Measurements from ENCODE around the gene NACC2. TPM values are rescaled to one million over a fixed set of nuclear protein-coding genes. Genes with fewer than 3 reads are reported as not detected.

The NACC2 gene
- total and polyA plus RNA-seq, 2 donors from 2014 or later = 7.1 to 30.9 TPM

DNA sequence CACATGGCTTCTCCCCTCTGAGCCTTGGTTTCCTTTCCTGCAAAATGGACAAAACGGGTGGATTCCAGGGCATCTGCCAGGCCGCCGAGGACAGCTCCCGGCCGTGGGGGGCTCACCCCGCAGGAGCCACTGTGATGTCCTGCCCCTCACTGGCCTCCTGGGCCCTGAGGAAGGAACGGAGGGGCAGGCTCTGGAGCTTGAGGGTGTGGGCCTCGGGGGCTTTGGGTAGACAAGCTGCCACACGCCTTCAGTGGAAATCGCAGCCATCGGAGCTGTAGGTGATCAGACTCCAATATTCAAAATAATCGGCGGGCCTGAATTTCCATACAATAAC, 101.7 kb downstream of the NACC2 start:
- FAIRE-seq (no peak), DNase-seq (no peak)
- Histone ChIP-seq H3K9me3 (ENCODE audit: control insufficient read depth in 2 of 3, insufficient read depth in 1 of 3, low read length in 3 of 3) (no peaks in the 10 kb centered on the region), H3K27ac (ENCODE audit: low read depth in 2 of 2, low read length in 2 of 2) (peak overlapping the region; percentile 92 to 95), H3K4me3 (ENCODE audit: low read length in 3 of 3) (no peak overlapping the region), H3K9ac (ENCODE audit: low read length in 3 of 3) (peak overlapping the region in 1 of 3 donors; percentile 61), H3K27me3 (ENCODE audit: control insufficient read depth, insufficient read depth, low read length) (no peaks in the 10 kb centered on the region), H3K4me1 (ENCODE audit: control insufficient read depth in 2 of 3, insufficient read depth in 2 of 3, low read depth in 1 of 3, low read length in 3 of 3) (peaks cover 0 to 29% (median 0%) of the 10 kb centered on the region in 3 donors), H3K36me3 (ENCODE audit: control insufficient read depth in 2 of 3, insufficient read depth in 3 of 3, low read length in 3 of 3) (no peaks in the 10 kb centered on the region)
- intact Hi-C loops (cut with DNase I) = no loop called here
- TF ChIP-seq, protein P1, sequence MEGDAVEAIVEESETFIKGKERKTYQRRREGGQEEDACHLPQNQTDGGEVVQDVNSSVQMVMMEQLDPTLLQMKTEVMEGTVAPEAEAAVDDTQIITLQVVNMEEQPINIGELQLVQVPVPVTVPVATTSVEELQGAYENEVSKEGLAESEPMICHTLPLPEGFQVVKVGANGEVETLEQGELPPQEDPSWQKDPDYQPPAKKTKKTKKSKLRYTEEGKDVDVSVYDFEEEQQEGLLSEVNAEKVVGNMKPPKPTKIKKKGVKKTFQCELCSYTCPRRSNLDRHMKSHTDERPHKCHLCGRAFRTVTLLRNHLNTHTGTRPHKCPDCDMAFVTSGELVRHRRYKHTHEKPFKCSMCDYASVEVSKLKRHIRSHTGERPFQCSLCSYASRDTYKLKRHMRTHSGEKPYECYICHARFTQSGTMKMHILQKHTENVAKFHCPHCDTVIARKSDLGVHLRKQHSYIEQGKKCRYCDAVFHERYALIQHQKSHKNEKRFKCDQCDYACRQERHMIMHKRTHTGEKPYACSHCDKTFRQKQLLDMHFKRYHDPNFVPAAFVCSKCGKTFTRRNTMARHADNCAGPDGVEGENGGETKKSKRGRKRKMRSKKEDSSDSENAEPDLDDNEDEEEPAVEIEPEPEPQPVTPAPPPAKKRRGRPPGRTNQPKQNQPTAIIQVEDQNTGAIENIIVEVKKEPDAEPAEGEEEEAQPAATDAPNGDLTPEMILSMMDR (IDR thresholded peaks at IDR 0.05; ENCODE audit: borderline replicate concordance, extremely low read depth, insufficient read depth) = no peak

DNA sequence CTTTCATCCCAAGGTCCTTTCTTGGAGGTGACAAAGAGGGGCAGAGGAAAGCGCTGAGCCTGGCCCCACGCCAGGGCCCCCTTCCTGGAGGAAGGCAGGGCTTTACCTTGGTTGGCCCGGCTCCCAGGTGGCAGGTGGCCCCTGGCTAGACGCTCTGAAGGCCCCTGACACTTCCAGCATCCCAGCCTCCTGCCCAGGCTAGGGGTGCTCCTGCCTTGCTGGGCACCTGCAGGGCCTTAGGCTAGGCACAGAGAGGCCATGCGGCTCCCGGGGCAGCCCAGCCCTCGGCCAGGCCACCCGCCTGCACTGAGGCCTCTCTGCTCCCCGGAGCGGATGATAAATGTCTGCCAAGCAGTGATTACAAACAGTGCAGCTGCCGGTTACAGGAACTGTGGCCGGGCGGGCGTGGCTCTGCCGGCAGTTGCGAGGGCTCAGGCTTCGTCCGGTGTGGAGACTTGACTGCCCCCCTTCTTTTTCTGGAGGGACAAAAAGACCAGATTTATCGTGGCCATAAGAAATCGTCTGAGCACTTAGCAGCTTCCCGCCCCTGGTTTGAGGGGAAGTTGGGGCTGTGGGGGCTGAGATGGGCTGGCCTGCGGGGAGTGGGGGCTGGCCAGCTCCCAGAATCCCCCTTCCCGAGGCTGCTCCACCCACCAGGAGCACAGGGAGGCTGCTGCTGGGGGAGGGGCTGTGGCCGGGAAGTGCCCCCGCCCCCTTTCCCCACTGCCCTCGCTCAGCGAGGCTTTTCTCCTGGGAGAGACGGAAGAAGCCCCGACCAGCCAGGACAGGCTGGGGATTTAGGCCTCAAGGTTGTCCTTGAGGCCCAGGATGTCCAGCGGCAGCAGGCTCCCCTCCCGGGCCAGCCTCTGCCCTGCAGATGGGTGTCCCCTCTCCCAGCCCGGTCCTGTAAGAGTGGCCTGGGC, 102.3 kb downstream of the NACC2 start:
- Histone ChIP-seq H3K4me1 (ENCODE audit: control insufficient read depth in 2 of 3, insufficient read depth in 2 of 3, low read depth in 1 of 3, low read length in 3 of 3) (peaks cover 0 to 29% (median 0%) of the 10 kb centered on the region in 3 donors), H3K4me3 (ENCODE audit: low read length in 3 of 3) (no peak overlapping the region)
- intact Hi-C loops (cut with DNase I) = no loop called here

DNA sequence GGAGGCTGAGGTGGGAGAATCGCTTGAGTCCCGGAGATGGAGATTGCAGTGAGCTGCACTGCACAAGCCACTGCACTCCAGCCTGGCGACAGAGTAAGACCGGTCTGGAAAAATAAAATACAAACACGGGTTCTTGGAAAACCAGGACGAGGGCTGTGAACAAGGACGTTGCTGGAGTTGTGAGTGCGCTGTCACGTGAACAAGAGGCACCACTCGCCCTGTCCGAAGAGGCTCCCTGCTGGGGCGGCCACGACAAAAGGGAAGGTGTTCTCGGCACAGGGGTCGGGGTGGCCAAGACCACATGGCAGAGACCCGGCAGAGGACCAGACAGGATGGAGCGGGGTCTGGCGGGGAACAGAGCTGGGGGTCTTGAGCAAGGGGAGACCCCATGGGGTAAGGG, 103.3 kb downstream of the NACC2 start:
- Histone ChIP-seq H3K9me3 (ENCODE audit: control insufficient read depth in 2 of 3, insufficient read depth in 1 of 3, low read length in 3 of 3) (no peaks in the 10 kb centered on the region), H3K36me3 (ENCODE audit: control insufficient read depth in 2 of 3, insufficient read depth in 3 of 3, low read length in 3 of 3) (no peaks in the 10 kb centered on the region), H3K27ac (ENCODE audit: low read depth in 2 of 2, low read length in 2 of 2) (peak overlapping the region in 1 of 2 donors; percentile 92), H3K27me3 (ENCODE audit: control insufficient read depth, insufficient read depth, low read length) (no peaks in the 10 kb centered on the region), H3K4me3 (ENCODE audit: low read length in 3 of 3) (no peak overlapping the region), H3K9ac (ENCODE audit: low read length in 3 of 3) (no peak overlapping the region), H3K4me1 (ENCODE audit: control insufficient read depth in 2 of 3, insufficient read depth in 2 of 3, low read depth in 1 of 3, low read length in 3 of 3) (peaks cover 0 to 27% (median 0%) of the 10 kb centered on the region in 3 donors)
- DNase-seq = no peak
- FAIRE-seq = no peak
- TF ChIP-seq, protein P1 (IDR thresholded peaks at IDR 0.05; ENCODE audit: borderline replicate concordance, extremely low read depth, insufficient read depth) = no peak
- intact Hi-C loops (cut with DNase I) = no loop called here

More for the DNA sequence above, 102.3 kb downstream of the NACC2 start:
- H3K36me3 ChIP-seq (ENCODE audit: control insufficient read depth in 2 of 3, insufficient read depth in 3 of 3, low read length in 3 of 3) = no peaks in the 10 kb centered on the region
- H3K9me3 ChIP-seq (ENCODE audit: control insufficient read depth in 2 of 3, insufficient read depth in 1 of 3, low read length in 3 of 3) = no peaks in the 10 kb centered on the region
- DNase-seq = peak; percentile 89 to 97 (median 93)
- H3K9ac ChIP-seq (ENCODE audit: low read length in 3 of 3) = peak overlapping the region in 2 of 3 donors; percentile 55 to 61
- no peak for FAIRE-seq
- peak overlapping the region; percentile 92 to 95 for H3K27ac ChIP-seq (ENCODE audit: low read depth in 2 of 2, low read length in 2 of 2)
- no peaks in the 10 kb centered on the region for H3K27me3 ChIP-seq (ENCODE audit: control insufficient read depth, insufficient read depth, low read length)
- TF ChIP-seq, protein P1 (IDR thresholded peaks at IDR 0.05; ENCODE audit: borderline replicate concordance, extremely low read depth, insufficient read depth) = no peak

Measured in kidney (tissue), 14 donors.